Upper lobe of left lung (tissue), 4 donors: Measurements from ENCODE around the gene CAPZB.

Source experiments
- POLR2A ChIP-seq, 4 donors: fragments of 450-650 bp; IDR thresholded peaks; one replicate each; pipeline ENCODE4 v1.5.1; 2016 to 2017; ENCODE audit warnings: antibody characterized with exemption in 4 of 4, mild to moderate bottlenecking in 2 of 4
- TF ChIP-seq, protein P1 (sequence below), 6 experiments: fragments of 450-650 bp in 4 of 6; fragments of 200-600 bp in 2 of 6; sonication (generic) in 2 of 6; IDR thresholded peaks; one replicate each; pipeline ENCODE4 v1.5.1; 2016 to 2019; ENCODE audit warnings: antibody characterized with exemption in 6 of 6

DNA sequence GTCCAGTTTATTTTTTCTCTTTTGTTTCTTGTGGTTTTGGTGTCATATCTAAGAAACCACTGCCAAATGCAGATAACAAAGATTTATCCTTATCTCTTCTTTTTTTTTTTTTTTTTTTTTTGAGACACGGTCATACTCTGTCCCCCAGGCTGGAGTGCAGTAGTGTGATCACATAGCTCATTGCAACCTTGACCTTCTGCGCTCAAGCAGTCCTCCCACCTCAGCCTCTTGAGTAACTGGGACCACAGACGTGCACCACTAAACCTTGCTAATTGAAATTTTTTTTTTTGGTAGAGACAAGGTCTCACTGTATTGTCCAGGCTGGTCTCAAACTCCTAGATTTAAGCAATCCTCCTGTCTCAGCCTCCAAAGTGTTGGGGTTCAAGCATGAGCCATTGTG is 164.3 kb downstream of the CAPZB start:
- TF ChIP-seq, protein P1, sequence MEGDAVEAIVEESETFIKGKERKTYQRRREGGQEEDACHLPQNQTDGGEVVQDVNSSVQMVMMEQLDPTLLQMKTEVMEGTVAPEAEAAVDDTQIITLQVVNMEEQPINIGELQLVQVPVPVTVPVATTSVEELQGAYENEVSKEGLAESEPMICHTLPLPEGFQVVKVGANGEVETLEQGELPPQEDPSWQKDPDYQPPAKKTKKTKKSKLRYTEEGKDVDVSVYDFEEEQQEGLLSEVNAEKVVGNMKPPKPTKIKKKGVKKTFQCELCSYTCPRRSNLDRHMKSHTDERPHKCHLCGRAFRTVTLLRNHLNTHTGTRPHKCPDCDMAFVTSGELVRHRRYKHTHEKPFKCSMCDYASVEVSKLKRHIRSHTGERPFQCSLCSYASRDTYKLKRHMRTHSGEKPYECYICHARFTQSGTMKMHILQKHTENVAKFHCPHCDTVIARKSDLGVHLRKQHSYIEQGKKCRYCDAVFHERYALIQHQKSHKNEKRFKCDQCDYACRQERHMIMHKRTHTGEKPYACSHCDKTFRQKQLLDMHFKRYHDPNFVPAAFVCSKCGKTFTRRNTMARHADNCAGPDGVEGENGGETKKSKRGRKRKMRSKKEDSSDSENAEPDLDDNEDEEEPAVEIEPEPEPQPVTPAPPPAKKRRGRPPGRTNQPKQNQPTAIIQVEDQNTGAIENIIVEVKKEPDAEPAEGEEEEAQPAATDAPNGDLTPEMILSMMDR (IDR thresholded peaks at IDR 0.05), result no peak
- TF ChIP-seq POLR2A (IDR thresholded peaks at IDR 0.05), result no peak
